Ishikawa (cell line): ENCODE measurements around the gene SGCD.

ENCODE experiments used
- CEBPB ChIP-seq: IDR thresholded peaks from 2 replicates; pipeline ENCODE4 v1.6.1; 2012
- CREB1 ChIP-seq: IDR thresholded peaks from 2 replicates; pipeline ENCODE4 v1.6.1; 2012; ENCODE audit warnings: low read depth
- EGR1 ChIP-seq: IDR thresholded peaks from 2 replicates; pipeline ENCODE4 v1.6.1; 2012
- EP300 ChIP-seq: IDR thresholded peaks from 2 replicates; pipeline ENCODE4 v1.6.1; 2012; ENCODE audit warnings: borderline replicate concordance
- FOXM1 ChIP-seq: IDR thresholded peaks from 2 replicates; pipeline ENCODE4 v1.6.1; 2012; ENCODE audit warnings: low read depth, borderline replicate concordance
- NFIC ChIP-seq: IDR thresholded peaks from 2 replicates; pipeline ENCODE4 v1.6.1; 2012
- RAD21 ChIP-seq: IDR thresholded peaks from 2 replicates; pipeline ENCODE4 v1.6.1; 2012; ENCODE audit warnings: low read depth
- TAF1 ChIP-seq: IDR thresholded peaks from 2 replicates; pipeline ENCODE4 v1.6.1; 2012; ENCODE audit warnings: low read depth, mild to moderate bottlenecking
- TCF12 ChIP-seq: IDR thresholded peaks from 2 replicates; pipeline ENCODE4 v1.6.1; 2012; ENCODE audit warnings: low read depth
- TEAD4 ChIP-seq: IDR thresholded peaks from 2 replicates; pipeline ENCODE4 v1.6.1; 2012
- YY1 ChIP-seq: IDR thresholded peaks from 2 replicates; pipeline ENCODE4 v1.6.1; 2012; ENCODE audit warnings: low read depth
- ZBTB7A ChIP-seq: IDR thresholded peaks from 2 replicates; pipeline ENCODE4 v1.6.1; 2012; ENCODE audit warnings: low read depth
- TF ChIP-seq, protein P1 (sequence below): IDR thresholded peaks from 2 replicates; pipeline ENCODE4 v1.6.1; 2012
- TF ChIP-seq, protein P2 (sequence below): IDR thresholded peaks from 2 replicates; pipeline ENCODE4 v1.6.1; 2012; ENCODE audit warnings: low read depth, mild to moderate bottlenecking
- TF ChIP-seq, protein P3 (sequence below): IDR thresholded peaks from 2 replicates; pipeline ENCODE4 v1.6.1; 2012

The SGCD gene

DNA sequence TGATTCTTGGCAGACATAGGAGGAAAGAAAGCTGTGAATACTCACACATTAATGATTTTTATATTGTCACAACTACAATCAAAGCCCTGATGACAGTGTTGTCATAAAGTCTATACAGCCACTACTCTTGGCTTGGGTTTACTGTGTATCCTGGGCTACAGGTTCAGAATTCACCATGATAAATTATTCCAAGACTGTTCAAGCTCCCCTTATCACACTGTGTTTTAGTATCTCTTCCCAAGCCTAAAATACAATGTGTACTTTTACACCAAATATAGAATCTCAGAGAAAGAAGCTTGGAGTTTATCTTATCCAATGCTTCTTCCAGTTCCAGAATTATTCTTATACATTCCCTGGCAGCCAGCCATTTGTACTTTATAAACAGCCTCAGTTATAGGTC lies 395.4 kb downstream of the SGCD start:
- no peak for TF ChIP-seq EGR1

DNA sequence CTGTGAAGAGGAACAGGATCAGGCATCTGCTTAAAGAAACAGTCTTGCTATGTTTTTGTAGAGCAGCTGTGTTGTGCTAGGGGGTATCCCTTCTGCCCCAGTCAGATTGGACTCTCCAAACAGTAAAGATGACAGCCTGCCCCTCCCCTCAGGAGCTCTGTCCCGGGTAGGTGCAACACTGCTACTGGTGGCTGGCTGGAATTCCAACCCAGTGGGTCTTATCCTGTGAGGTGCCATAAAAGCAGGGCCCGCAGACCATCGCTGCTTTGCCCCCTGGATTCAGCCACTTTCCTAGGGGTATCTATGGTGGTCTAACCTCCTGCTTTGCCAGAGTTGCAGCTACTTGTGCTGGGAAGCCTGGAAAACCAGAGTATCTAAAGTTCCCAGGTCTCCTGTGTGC lies 408.5 kb downstream of the SGCD start:
- TF ChIP-seq FOXM1 (no peak), EGR1 (no peak), YY1 (no peak), ZBTB7A (no peak), TAF1 (no peak)
- TF ChIP-seq, protein P1, sequence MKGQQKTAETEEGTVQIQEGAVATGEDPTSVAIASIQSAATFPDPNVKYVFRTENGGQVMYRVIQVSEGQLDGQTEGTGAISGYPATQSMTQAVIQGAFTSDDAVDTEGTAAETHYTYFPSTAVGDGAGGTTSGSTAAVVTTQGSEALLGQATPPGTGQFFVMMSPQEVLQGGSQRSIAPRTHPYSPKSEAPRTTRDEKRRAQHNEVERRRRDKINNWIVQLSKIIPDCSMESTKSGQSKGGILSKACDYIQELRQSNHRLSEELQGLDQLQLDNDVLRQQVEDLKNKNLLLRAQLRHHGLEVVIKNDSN: no peak

DNA sequence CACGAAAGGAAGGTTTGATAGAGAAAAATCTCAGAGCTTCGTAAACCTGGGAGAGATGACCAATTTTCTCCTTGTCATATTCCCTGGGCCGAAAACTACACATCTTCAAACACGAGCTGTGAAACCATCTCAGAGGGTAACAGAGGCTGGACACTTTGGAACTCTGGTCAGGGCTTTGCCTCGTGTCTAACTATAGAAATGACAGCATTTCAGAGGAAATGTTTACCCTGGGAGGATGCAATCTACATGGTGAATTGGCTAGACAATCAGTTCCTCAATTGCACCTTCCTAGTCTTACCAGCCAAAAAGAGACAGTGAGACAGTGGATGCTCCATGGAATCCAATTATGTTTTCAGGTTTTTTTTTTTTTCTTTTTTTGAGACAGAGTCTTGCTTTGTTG lies 414.6 kb downstream of the SGCD start:
- no peak for TF ChIP-seq RAD21
- TF ChIP-seq, protein P2, sequence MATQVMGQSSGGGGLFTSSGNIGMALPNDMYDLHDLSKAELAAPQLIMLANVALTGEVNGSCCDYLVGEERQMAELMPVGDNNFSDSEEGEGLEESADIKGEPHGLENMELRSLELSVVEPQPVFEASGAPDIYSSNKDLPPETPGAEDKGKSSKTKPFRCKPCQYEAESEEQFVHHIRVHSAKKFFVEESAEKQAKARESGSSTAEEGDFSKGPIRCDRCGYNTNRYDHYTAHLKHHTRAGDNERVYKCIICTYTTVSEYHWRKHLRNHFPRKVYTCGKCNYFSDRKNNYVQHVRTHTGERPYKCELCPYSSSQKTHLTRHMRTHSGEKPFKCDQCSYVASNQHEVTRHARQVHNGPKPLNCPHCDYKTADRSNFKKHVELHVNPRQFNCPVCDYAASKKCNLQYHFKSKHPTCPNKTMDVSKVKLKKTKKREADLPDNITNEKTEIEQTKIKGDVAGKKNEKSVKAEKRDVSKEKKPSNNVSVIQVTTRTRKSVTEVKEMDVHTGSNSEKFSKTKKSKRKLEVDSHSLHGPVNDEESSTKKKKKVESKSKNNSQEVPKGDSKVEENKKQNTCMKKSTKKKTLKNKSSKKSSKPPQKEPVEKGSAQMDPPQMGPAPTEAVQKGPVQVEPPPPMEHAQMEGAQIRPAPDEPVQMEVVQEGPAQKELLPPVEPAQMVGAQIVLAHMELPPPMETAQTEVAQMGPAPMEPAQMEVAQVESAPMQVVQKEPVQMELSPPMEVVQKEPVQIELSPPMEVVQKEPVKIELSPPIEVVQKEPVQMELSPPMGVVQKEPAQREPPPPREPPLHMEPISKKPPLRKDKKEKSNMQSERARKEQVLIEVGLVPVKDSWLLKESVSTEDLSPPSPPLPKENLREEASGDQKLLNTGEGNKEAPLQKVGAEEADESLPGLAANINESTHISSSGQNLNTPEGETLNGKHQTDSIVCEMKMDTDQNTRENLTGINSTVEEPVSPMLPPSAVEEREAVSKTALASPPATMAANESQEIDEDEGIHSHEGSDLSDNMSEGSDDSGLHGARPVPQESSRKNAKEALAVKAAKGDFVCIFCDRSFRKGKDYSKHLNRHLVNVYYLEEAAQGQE: no peak
- no peak for TF ChIP-seq EGR1
- TF ChIP-seq FOXM1: no peak
- TF ChIP-seq, protein P1: no peak

DNA sequence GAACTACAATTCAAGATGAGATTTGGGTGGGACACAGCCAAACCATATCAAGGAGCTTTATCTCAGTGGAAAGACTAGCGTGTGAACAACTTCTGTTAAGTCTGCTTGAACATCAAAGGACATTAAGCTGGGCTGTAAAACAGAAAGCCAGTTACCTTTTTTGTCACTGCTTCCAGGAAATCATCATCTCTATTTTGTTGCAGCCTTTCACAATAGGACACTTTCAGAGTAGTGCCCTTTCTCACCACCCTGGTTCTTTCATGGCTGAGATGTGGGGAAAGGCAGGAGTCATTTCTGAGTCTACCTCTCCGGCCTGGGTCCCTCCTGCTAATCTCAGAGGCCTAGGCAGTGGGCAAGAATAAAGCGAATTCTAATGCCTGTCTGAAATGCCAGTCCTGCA lies 426.9 kb downstream of the SGCD start:
- TF ChIP-seq TEAD4 (no peak), ZBTB7A (no peak), NFIC (no peak), RAD21 (no peak), TCF12 (no peak), YY1 (no peak), CREB1 (no peak), EGR1 (no peak), CEBPB (no peak), FOXM1 (no peak)
- TF ChIP-seq, protein P1: no peak
- TF ChIP-seq, protein P2: no peak
- TF ChIP-seq, protein P3, sequence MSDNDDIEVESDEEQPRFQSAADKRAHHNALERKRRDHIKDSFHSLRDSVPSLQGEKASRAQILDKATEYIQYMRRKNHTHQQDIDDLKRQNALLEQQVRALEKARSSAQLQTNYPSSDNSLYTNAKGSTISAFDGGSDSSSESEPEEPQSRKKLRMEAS: no peak

DNA sequence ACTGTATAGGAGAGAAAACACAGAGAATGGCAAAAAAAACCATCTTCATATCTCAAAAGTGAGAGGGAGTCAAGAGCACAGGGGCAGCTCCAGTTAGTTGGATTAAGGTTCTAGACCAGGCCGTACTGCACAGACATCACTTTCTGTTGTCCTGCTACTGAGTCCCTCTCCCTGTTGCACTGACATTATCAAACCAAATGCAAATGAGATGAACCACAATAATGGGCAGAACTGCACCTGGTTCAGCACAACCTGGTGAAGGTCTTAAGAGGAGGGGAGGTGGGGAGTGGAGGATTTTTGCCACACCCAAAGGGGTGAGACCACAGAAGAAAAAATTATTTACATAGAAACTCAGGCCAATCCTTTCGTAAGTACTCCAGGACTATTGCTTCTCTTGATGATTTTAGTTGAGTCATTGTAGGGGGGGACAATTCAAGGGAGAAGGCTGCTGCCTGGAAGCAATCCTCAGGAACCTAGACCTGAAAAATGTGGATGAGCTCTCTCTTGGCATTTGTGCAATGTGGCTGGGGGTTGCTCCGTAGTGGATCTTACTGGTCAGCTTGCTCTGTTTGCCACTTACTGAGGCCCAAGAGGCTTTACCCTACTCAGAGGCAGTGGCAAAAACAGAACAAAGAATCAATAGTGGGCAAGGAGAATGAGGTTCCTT lies 428.6 kb downstream of the SGCD start:
- no peak for TF ChIP-seq EP300
- TF ChIP-seq, protein P3: no peak
- no peak for TF ChIP-seq NFIC
- no peak for TF ChIP-seq TAF1
- TF ChIP-seq TCF12: no peak
- TF ChIP-seq EGR1: no peak
- TF ChIP-seq, protein P2: no peak
- TF ChIP-seq TEAD4: no peak
- TF ChIP-seq RAD21: no peak
